ENCODE measurements around the gene CNKSR2.

DNA sequence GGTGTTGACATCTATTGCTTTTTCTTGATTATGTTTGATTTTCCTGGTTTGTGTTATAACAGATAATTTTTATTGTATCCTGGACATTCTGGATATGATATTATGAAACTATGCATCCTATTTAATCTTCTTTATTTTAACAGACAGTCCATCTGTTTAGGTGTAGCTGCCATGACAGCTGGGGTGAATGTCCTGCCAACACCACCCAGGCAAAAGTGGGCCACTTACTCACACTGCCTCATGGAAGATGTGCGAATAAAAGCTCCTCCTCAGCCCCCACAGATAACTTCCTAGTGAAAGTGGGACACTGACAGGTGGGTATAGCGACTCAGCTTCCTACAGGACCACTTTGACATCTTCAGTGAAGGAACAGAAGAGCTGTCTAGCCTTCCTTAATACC, 18.4 kb upstream of the CNKSR2 start:
- TF ChIP-seq, protein P1, sequence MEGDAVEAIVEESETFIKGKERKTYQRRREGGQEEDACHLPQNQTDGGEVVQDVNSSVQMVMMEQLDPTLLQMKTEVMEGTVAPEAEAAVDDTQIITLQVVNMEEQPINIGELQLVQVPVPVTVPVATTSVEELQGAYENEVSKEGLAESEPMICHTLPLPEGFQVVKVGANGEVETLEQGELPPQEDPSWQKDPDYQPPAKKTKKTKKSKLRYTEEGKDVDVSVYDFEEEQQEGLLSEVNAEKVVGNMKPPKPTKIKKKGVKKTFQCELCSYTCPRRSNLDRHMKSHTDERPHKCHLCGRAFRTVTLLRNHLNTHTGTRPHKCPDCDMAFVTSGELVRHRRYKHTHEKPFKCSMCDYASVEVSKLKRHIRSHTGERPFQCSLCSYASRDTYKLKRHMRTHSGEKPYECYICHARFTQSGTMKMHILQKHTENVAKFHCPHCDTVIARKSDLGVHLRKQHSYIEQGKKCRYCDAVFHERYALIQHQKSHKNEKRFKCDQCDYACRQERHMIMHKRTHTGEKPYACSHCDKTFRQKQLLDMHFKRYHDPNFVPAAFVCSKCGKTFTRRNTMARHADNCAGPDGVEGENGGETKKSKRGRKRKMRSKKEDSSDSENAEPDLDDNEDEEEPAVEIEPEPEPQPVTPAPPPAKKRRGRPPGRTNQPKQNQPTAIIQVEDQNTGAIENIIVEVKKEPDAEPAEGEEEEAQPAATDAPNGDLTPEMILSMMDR (conservative IDR thresholded peaks at IDR 0.05): no peak
- TF ChIP-seq EZH2 (IDR thresholded peaks at IDR 0.05; ENCODE audit: low read depth): no peak
